ENCODE results near the gene MYRIP.

- TF ChIP-seq CTCF (IDR thresholded peaks at IDR 0.05; ENCODE audit: low read depth, low read length, poor library complexity, severe bottlenecking) (no peak), EZH2phosphoT487 (IDR thresholded peaks at IDR 0.05; ENCODE audit: borderline replicate concordance, low read length) (no peak)
These were observed 431.5 kb downstream of the MYRIP start for GRCh38 chr3:40240921-40241320.

All from DOHH2 (cell line).